Right cardiac atrium (tissue), 5 donors: ENCODE data around the gene SNURF. TPM values are rescaled to one million over a fixed set of nuclear protein-coding genes. Genes with fewer than 3 reads are reported as not detected.
"Not testable (repeated sequence)": the region's sequence is repeated elsewhere in the genome, so short reads cannot be mapped to it uniquely, and the experiment has no call there.

Source experiments
- ATAC-seq, 2 donors: fragments of 200-7000 bp; cut with Tn5 transposase; one replicate each; pipeline versions ENCODE4 v1.8.0 to v1.9.1; 2020; ENCODE audit warnings: moderate library complexity in 2 of 2, mild to moderate bottlenecking in 1 of 2
- DNase-seq, 3 donors: peaks; one replicate each; pipeline ENCODE4 v3.0.0-alpha.2; 2020
- H3K27ac ChIP-seq: one replicate; pipeline ENCODE4 v1.5.1; 2013; ENCODE audit warnings: mild to moderate bottlenecking, low read length, control low read depth, moderate library complexity
- H3K27me3 ChIP-seq: one replicate; pipeline ENCODE4 v1.6.1; 2013; ENCODE audit not compliant: control insufficient read depth, insufficient read depth
- H3K4me1 ChIP-seq: one replicate; pipeline ENCODE4 v1.6.1; 2013; ENCODE audit warnings: low read length; ENCODE audit not compliant: control insufficient read depth, insufficient read depth
- H3K4me3 ChIP-seq: one replicate; pipeline ENCODE4 v1.5.1; 2013; ENCODE audit warnings: low read length, control low read depth
- H3K9me3 ChIP-seq: one replicate; pipeline ENCODE4 v1.6.1; 2013; ENCODE audit warnings: low read length; ENCODE audit not compliant: control insufficient read depth
- WGBS: extraction: QIAGEN DNeasy Blood & Tissue Kit; methylation state at CpG from one replicate; pipeline ENCODE4 v1.1.7; 2013; 5-methylcytosine and 5-hydroxymethylcytosine counted together
- intact Hi-C, 4 donors: fragments of 100-400 bp; cut with DNase I; formaldehyde crosslinking; loops; one replicate each; pipeline versions ENCODE4 v1.11.0 to v1.14.0; 2022 to 2023
- long read RNA-seq, 4 donors: library from polyadenylated mRNA; unstranded; transcript quantifications; one replicate each; pipeline ENCODE4 v2.0.0, GENCODE V29; 2020 to 2021
- polyA plus RNA-seq: library from polyadenylated mRNA; stranded (reverse); fragments of 200-250 nt; gene quantifications from one replicate; pipeline ENCODE4 v1.2.3, GENCODE V29; 2013
- total RNA-seq, 4 donors: library from RNA; stranded (reverse); fragmentation: NEBNext Ultra II Directional; extraction: Animal tissue kit (Norgen Biotek cat#: 25700); gene quantifications; one replicate each; pipeline ENCODE4 v1.2.1, GENCODE V29; 2021
- donor health status: healthy with polysubstance abuse.
- donor health status: DM: no; HTN: yes; CAD: no.
- donor health status: DM: no; HTN: no; CAD: no.
- donor health status: DM: no; HTN: yes; CAD: no; lungs with severe emphysema.
- donor health status: DM: yes; HTN: yes; CAD: no.

SNURF gene
- 10 to 100 TPM; 36.3 to 80.1 (median 60.2) TPM for total RNA-seq
- 32.0 TPM for polyA plus RNA-seq
- long read RNA-seq, donor 1, partial matches to known transcripts = 0 of 5 reads
- long read RNA-seq, donor 1, other reads (novel, unspliced or antisense) = 0 of 5 reads
- long read RNA-seq, donor 2, partial matches to known transcripts = 0 of 7 reads
- long read RNA-seq, donor 2, other reads (novel, unspliced or antisense) = 0 of 7 reads
- long read RNA-seq, donor 3, partial matches to known transcripts = 0 of 1 reads
- long read RNA-seq, donor 3, other reads (novel, unspliced or antisense) = 0 of 1 reads
- long read RNA-seq, donor 4, partial matches to known transcripts = 0 of 4 reads
- long read RNA-seq, donor 4, other reads (novel, unspliced or antisense) = 0 of 4 reads

DNA sequence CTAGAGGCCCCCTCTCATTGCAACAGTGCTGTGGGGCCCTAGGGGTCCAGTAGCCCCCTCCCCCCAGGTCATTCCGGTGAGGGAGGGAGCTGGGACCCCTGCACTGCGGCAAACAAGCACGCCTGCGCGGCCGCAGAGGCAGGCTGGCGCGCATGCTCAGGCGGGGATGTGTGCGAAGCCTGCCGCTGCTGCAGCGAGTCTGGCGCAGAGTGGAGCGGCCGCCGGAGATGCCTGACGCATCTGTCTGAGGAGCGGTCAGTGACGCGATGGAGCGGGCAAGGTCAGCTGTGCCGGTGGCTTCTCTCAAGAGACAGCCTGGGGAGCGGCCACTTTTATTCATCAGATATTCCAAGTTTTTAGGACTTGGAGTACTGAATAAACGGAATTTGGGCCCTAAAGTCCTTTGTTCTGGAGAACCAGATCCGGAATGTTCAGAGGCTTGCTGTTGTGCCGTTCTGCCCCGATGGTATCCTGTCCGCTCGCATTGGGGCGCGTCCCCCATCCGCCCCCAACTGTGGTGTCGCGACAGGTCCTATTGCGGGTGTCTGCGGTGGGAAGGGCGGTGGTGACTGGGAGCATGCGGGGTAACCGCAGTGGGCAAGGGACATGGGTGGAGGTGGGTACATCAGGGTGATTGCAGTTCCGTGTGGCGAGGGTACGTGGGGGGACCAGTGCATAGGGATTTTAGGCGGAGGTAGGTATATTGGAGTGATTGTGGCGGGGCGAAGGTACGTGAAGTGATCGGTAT, at the start of gene SNURF, which contains the start of gene SNRPN:
Gene SNURF (plus strand): TSS at position 205 of the 748 bp plus-strand sequence. CDS start 62 bp downstream, at position 267.
Gene SNRPN (plus strand): TSS at position 205 of the 748 bp plus-strand sequence. CDS start 19,467 bp downstream, outside the sequence.
- no peaks in the 10 kb centered on the region for H3K27me3 ChIP-seq
- ATAC-seq (peak; percentile 87 to 88), DNase-seq (peak; percentile 85 to 94 (median 92))
- peak within 1 kb of the TSS; percentile 45 for H3K4me3 ChIP-seq
- H3K27ac ChIP-seq = peak within 1 kb of the TSS; percentile 90
- no peaks in the 10 kb centered on the region for H3K4me1 ChIP-seq
- intact Hi-C loops = no loop called here
- WGBS = 49% methylated on average over 47 of the region's 47 CpGs
- no peaks in the 10 kb centered on the region for H3K9me3 ChIP-seq

DNA sequence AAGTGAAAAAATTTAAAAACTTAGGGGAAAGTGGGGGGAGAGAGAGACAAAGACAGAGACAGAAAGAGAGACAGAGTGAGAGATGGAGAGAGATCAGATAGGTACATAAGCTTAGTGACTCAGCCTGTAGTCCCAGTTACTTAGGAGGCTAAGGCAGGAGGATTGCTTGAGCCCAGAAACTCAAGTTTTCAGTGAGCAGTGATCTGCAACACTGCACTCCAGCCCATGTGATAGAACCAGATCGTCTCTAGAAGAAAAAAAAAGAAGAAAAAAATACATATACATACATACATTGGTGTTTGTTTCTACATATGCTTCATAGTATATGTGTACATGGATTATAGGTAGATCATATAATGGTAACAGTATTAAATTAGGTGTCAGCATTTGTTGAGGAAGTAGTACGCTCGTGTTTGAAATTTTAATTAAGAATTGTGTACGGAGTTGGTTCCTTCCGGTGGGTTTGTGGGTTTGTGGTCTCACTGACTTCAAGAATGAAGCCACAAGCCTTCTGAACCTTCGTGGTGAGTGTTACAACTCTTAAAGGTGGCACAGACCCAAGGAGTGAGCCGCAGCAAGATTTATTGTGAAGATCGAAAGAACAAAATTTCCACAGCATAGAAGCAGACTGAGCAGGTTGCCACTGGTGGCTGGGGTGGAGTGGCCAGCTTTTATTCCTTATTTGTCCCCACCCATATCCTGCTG, 38.3 kb upstream of the SNURF start:
- H3K4me1 ChIP-seq = no peaks in the 10 kb centered on the region
- H3K27me3 ChIP-seq = no peaks in the 10 kb centered on the region
- no peak for DNase-seq
- intact Hi-C loops = no loop called here
- no peak overlapping the region for H3K4me3 ChIP-seq
- H3K9me3 ChIP-seq = no peaks in the 10 kb centered on the region
- no peak overlapping the region for H3K27ac ChIP-seq
- ATAC-seq = no peak
- 76% methylated on average over 8 of the region's 8 CpGs for WGBS

GRCh38 chr15:24917431-24917830, 37.4 kb upstream of the SNURF start:
- intact Hi-C loops = no loop called here
- Histone ChIP-seq H3K27ac (no peak overlapping the region), H3K27me3 (no peaks in the 10 kb centered on the region), H3K9me3 (no peaks in the 10 kb centered on the region), H3K4me1 (no peaks in the 10 kb centered on the region), H3K4me3 (no peak overlapping the region)
- WGBS = 89% methylated on average over 14 of the region's 14 CpGs
- ATAC-seq (no peak), DNase-seq (no peak)

DNA sequence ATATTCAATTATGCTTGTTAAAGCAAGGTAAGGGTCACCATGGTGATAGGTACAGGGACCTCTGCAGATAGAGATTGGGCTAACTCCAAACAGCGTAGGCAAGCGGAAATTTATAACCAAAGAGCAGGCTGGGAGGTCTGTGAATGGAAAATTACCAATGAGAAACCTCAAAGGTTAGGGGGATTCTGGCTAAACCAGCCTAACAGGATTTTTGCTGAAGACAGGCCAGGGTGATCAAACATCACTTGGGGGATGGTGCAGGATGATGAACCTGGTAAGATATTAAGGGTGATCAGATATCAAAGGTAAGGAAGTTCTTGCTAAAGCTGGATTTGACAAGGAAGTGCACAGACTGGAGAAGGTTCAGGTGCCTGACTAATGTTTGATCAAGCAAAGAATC, 35.3 kb upstream of the SNURF start:
- Histone ChIP-seq H3K9me3 (no peaks in the 10 kb centered on the region), H3K4me1 (no peaks in the 10 kb centered on the region), H3K27ac (no peak overlapping the region), H3K27me3 (no peaks in the 10 kb centered on the region), H3K4me3 (no peak overlapping the region)
- 86% methylated on average over 2 of the region's 2 CpGs for WGBS
- DNase-seq = no peak
- intact Hi-C loops = no loop called here
- ATAC-seq = no peak

- H3K9me3 ChIP-seq, H3K27ac ChIP-seq, DNase-seq, intact Hi-C loops, H3K4me1 ChIP-seq, ATAC-seq, H3K4me3 ChIP-seq, H3K27me3 ChIP-seq: not testable (repeated sequence)
- WGBS = 88% methylated on average over 6 of the region's 6 CpGs
These were observed 32.0 kb upstream of the SNURF start for GRCh38 chr15:24922781-24923180.

DNA sequence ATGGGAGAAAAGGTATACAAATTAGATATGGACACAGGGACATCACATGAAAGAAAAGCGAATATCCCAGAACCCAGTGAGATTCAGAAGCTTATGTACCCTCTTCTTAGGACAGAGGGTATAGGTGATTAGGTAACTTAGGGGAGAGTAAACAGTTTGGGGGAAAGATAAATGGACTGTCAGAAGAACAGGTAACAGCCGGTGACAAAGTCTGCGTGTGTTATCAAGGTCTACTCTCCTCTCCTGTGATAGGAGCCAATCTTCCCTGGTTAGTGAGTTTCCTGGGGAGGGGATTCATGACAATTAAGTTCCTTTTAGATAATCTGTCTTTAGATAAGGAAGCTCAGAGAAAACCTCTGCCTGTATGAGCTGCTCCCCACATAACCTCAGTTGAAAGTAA, 30.6 kb upstream of the SNURF start:
- intact Hi-C loops = no loop called here

DNA sequence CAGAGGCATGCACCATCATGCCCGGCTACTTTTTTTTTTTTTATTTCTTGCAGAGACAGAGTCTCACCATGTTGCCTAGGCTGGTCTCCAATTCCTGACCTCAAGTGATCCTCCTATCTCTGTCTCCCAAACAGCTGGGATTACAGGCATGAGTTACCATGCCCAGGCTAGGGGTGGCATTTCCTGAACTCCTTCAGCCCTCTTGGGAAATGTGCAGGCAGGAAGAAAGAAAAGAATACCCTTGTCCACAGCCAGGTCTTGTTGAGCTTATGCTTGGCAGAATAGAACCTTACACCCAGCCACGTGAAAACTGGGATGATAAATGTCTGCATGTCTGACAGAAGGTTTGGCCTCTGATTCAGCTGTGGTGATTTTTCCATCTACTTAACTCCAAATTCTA, 30.2 kb upstream of the SNURF start:
- no peaks in the 10 kb centered on the region for H3K9me3 ChIP-seq
- intact Hi-C loops = no loop called here
- DNase-seq (no peak), ATAC-seq (no peak)
- H3K4me1 ChIP-seq = no peaks in the 10 kb centered on the region
- no peak overlapping the region for H3K27ac ChIP-seq
- 45% methylated on average over 2 of the region's 2 CpGs for WGBS
- no peaks in the 10 kb centered on the region for H3K27me3 ChIP-seq
- H3K4me3 ChIP-seq = no peak overlapping the region

More for the DNA sequence above, 30.6 kb upstream of the SNURF start:
- H3K4me3 ChIP-seq = no peak overlapping the region
- 62% methylated on average over 3 of the region's 3 CpGs for WGBS
- H3K4me1 ChIP-seq = no peaks in the 10 kb centered on the region
- H3K27me3 ChIP-seq = no peaks in the 10 kb centered on the region
- no peak overlapping the region for H3K27ac ChIP-seq
- ATAC-seq (no peak), DNase-seq (no peak)
- no peaks in the 10 kb centered on the region for H3K9me3 ChIP-seq

GRCh38 chr15:24931874-24932732, 22.7 kb upstream of the SNURF start:
- H3K9me3 ChIP-seq, DNase-seq, ATAC-seq, H3K27me3 ChIP-seq, intact Hi-C loops, H3K4me1 ChIP-seq, H3K27ac ChIP-seq, H3K4me3 ChIP-seq: not testable (repeated sequence)
- 84% methylated on average over 10 of the region's 10 CpGs for WGBS

DNA sequence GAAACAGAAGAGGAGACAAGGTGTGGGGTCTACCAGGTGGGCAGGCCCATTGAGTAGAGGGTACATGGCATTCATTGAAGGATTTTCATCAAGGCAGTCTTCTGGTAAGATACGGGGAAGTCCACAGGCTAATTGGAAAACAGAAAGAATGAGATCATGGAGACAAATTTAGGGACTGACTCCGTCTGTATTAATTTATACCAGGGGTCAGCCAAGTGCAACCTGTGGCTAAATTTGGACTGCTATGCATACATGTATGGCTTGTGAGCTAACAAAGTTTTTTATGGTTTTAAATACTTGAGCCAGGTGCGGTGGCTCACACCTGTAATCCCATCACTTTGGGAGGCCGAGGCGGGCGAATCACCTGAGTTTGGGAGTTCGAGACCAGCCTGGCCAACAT, 21.1 kb upstream of the SNURF start:
- intact Hi-C loops = no loop called here
- DNase-seq = no peak
- Histone ChIP-seq H3K4me1 (no peaks in the 10 kb centered on the region), H3K9me3 (no peaks in the 10 kb centered on the region), H3K27ac (peak overlapping the region; percentile 57), H3K4me3 (no peak overlapping the region), H3K27me3 (no peaks in the 10 kb centered on the region)
- ATAC-seq = no peak
- WGBS = 82% methylated on average over 7 of the region's 7 CpGs

DNA sequence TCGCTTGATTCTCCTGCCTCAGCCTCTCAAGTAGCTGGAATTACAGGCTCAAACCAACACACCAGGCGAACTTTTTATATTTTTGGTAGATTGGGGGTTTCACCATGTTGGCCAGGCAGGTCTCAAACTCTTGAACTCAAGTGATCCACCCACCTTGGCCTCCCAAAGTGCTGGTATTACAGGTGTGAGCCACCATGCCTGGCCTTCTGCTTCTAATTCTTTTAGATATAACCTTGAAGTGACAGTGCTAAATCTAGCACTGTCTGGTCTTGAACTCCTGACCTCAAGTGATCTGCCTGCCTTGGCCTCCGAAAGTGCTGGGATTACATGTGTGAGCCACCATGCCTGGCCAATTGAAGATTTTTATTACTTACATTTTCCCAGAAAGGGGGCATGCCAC, 16.6 kb upstream of the SNURF start:
- H3K4me1 ChIP-seq, H3K9me3 ChIP-seq, H3K4me3 ChIP-seq, DNase-seq, H3K27ac ChIP-seq, intact Hi-C loops, ATAC-seq, H3K27me3 ChIP-seq: not testable (repeated sequence)
- WGBS = 77% methylated on average over 3 of the region's 3 CpGs
